Frontal cortex (tissue), 4 donors: ENCODE results near the gene CCNC. TPM values are rescaled to one million over a fixed set of nuclear protein-coding genes. Genes with fewer than 3 reads are reported as not detected.

Experiments used
- DNase-seq, 2 donors: peaks; one replicate each; pipeline ENCODE4 v3.0.0; 2012; ENCODE audit warnings: low spot score in 2 of 2
- FAIRE-seq: peaks from 2 replicates; lab custom pipeline; 2012; peaks lifted over from hg19 to GRCh38; lab: Jason Lieb, UNC
- total RNA-seq: library from RNA; depleted of rRNA; stranded (reverse); fragments of >200 nt; gene quantifications from one replicate; pipeline ENCODE4 v1.2.3, GENCODE V29; 2014
- donor health status: control.
- donor health status: control.
- donor health status: control.

The CCNC gene
- total RNA-seq, 1 donor from 2014 or later: 92.1 TPM

GRCh38 chr6:99559057-99559456 is 9.4 kb downstream of the CCNC start:
- FAIRE-seq (no peak), DNase-seq (no peak)

GRCh38 chr6:99553888-99554287 is 14.6 kb downstream of the CCNC start:
- FAIRE-seq: no peak
- no peak for DNase-seq

- FAIRE-seq (no peak), DNase-seq (no peak)
Measured at GRCh38 chr6:99550046-99550748, 18.3 kb downstream of the CCNC start.

GRCh38 chr6:99548706-99549105 is 19.8 kb downstream of the CCNC start:
- FAIRE-seq: no peak

GRCh38 chr6:99547526-99547925 is 20.9 kb downstream of the CCNC start:
- FAIRE-seq (no peak), DNase-seq (no peak)

More at GRCh38 chr6:99548706-99549105, 19.8 kb downstream of the CCNC start:
- no peak for DNase-seq

GRCh38 chr6:99545442-99545841 is 23.0 kb downstream of the CCNC start:
- no peak for DNase-seq
- FAIRE-seq: no peak

GRCh38 chr6:99543968-99544367 is 24.5 kb downstream of the CCNC start:
- FAIRE-seq (peak; percentile 3), DNase-seq (no peak)

- DNase-seq: no peak
- no peak for FAIRE-seq
Measured at GRCh38 chr6:99530627-99531026, 37.8 kb downstream of the CCNC start.

- no peak for DNase-seq
- no peak for FAIRE-seq
Measured at GRCh38 chr6:99522531-99522930, 45.9 kb downstream of the CCNC start.

GRCh38 chr6:99521633-99522151 is 46.8 kb downstream of the CCNC start:
- DNase-seq: no peak
- FAIRE-seq: no peak

GRCh38 chr6:99520855-99521632 is 47.4 kb downstream of the CCNC start:
- DNase-seq (peak; percentile 63 to 80), FAIRE-seq (no peak)

- FAIRE-seq (no peak), DNase-seq (no peak)
Measured at GRCh38 chr6:99519446-99519845, 49.0 kb downstream of the CCNC start.

- FAIRE-seq: no peak
Measured at GRCh38 chr6:99514089-99514488, 54.4 kb downstream of the CCNC start.

GRCh38 chr6:99512033-99512432 is 56.4 kb downstream of the CCNC start:
- DNase-seq: no peak
- no peak for FAIRE-seq

More at GRCh38 chr6:99514089-99514488, 54.4 kb downstream of the CCNC start:
- DNase-seq: no peak

- FAIRE-seq (no peak), DNase-seq (no peak)
Measured at GRCh38 chr6:99507648-99508047, 60.8 kb downstream of the CCNC start.

GRCh38 chr6:99501762-99502161 is 66.7 kb downstream of the CCNC start:
- FAIRE-seq (no peak), DNase-seq (no peak)

- no peak for FAIRE-seq
Measured at GRCh38 chr6:99498421-99498820, 70.0 kb downstream of the CCNC start.

GRCh38 chr6:99495466-99495865 is 73.0 kb downstream of the CCNC start:
- FAIRE-seq (no peak), DNase-seq (no peak)

More at GRCh38 chr6:99498421-99498820, 70.0 kb downstream of the CCNC start:
- no peak for DNase-seq
